ENCODE measurements around the gene GPC3.

Gene GPC3

GRCh38 chrX:133555782-133556458 is 429.5 kb downstream of the GPC3 start:
- H3K27ac ChIP-seq, result no peak overlapping the region
- TF ChIP-seq CTCF (IDR thresholded peaks at IDR 0.05) (no peak), ZFX (IDR thresholded peaks at IDR 0.05; ENCODE audit: borderline replicate concordance) (no peak)

GRCh38 chrX:133550665-133551485 is 434.5 kb downstream of the GPC3 start:
- no peak overlapping the region for H3K27ac ChIP-seq
- TF ChIP-seq CTCF (IDR thresholded peaks at IDR 0.05), result no peak
- TF ChIP-seq ZFX (IDR thresholded peaks at IDR 0.05; ENCODE audit: borderline replicate concordance), result no peak

GRCh38 chrX:133549295-133549933 is 436.0 kb downstream of the GPC3 start:
- no peak for TF ChIP-seq ZFX (IDR thresholded peaks at IDR 0.05; ENCODE audit: borderline replicate concordance)
- no peak for TF ChIP-seq CTCF (IDR thresholded peaks at IDR 0.05)
- H3K27ac ChIP-seq, result no peak overlapping the region

GRCh38 chrX:133546441-133546840 is 439.0 kb downstream of the GPC3 start:
- TF ChIP-seq ZFX (IDR thresholded peaks at IDR 0.05; ENCODE audit: borderline replicate concordance) (no peak), CTCF (IDR thresholded peaks at IDR 0.05) (no peak)
- H3K27ac ChIP-seq, result no peak overlapping the region

GRCh38 chrX:133544778-133545177 is 440.6 kb downstream of the GPC3 start:
- no peak overlapping the region for H3K27ac ChIP-seq
- TF ChIP-seq CTCF (IDR thresholded peaks at IDR 0.05) (no peak), ZFX (IDR thresholded peaks at IDR 0.05; ENCODE audit: borderline replicate concordance) (no peak)

- TF ChIP-seq ZFX (IDR thresholded peaks at IDR 0.05; ENCODE audit: borderline replicate concordance), result no peak
- H3K27ac ChIP-seq, result no peak overlapping the region
These were observed 441.3 kb downstream of the GPC3 start for GRCh38 chrX:133544115-133544514.

GRCh38 chrX:133543654-133544053 is 441.7 kb downstream of the GPC3 start:
- H3K27ac ChIP-seq, result no peak overlapping the region
- TF ChIP-seq ZFX (IDR thresholded peaks at IDR 0.05; ENCODE audit: borderline replicate concordance), result no peak

- H3K27ac ChIP-seq, result no peak overlapping the region
- TF ChIP-seq CTCF (IDR thresholded peaks at IDR 0.05) (no peak), ZFX (IDR thresholded peaks at IDR 0.05; ENCODE audit: borderline replicate concordance) (no peak)
These were observed 442.9 kb downstream of the GPC3 start for GRCh38 chrX:133542476-133542875.
